Fibroblast of lung (primary cell): ENCODE results near the gene SORCS3.

ENCODE experiments used
- EZH2 ChIP-seq: IDR thresholded peaks from 2 replicates; pipeline ENCODE4 v1.5.1; 2012; ENCODE audit warnings: low read length, control low read depth, mild to moderate bottlenecking; ENCODE audit errors: missing control alignments
- TF ChIP-seq, protein P1 (sequence below), 2 donors: IDR thresholded peaks in 1 of 2; conservative IDR thresholded peaks in 1 of 2; 1 replicate in 1 of 2; 2 replicates in 1 of 2; pipeline ENCODE4 v1.5.1; 2011 to 2012; ENCODE audit warnings: low read length in 2 of 2, control low read depth in 1 of 2, inconsistent platforms in 1 of 2, low read depth in 1 of 2, mild to moderate bottlenecking in 1 of 2

DNA sequence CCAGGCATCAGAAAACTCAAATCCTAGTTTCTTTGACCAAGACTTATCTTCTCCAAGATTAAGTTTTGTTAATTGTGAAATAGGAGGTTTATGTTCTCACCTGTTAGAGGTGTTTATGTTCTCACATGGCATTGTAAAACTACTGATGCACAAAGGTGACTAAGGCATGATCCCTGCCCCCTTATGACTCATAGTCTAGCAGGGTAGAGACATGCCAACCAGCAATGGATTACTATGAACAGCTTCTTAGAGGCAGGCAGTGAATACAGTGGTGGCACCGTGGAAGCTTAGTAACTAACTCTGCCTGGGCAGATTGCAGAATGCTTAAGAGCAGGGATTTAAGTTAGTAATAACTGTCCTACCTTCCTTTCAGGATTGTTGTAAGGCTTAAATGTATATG lies 400.9 kb downstream of the SORCS3 start:
- TF ChIP-seq, protein P1, sequence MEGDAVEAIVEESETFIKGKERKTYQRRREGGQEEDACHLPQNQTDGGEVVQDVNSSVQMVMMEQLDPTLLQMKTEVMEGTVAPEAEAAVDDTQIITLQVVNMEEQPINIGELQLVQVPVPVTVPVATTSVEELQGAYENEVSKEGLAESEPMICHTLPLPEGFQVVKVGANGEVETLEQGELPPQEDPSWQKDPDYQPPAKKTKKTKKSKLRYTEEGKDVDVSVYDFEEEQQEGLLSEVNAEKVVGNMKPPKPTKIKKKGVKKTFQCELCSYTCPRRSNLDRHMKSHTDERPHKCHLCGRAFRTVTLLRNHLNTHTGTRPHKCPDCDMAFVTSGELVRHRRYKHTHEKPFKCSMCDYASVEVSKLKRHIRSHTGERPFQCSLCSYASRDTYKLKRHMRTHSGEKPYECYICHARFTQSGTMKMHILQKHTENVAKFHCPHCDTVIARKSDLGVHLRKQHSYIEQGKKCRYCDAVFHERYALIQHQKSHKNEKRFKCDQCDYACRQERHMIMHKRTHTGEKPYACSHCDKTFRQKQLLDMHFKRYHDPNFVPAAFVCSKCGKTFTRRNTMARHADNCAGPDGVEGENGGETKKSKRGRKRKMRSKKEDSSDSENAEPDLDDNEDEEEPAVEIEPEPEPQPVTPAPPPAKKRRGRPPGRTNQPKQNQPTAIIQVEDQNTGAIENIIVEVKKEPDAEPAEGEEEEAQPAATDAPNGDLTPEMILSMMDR (conservative IDR thresholded peaks at IDR 0.05 in 1 of 2, IDR thresholded peaks at IDR 0.05 in 1 of 2; ENCODE audit: low read depth in 1 of 2, low read length in 2 of 2) = no peak
- TF ChIP-seq EZH2 = no peak
